HepG2 (cell line): ENCODE measurements around the gene NFE2L1. TPM values are rescaled to one million over a fixed set of nuclear protein-coding genes. Genes with fewer than 3 reads are reported as not detected.

Experiments
- ISX ChIP-seq: sonication (generic); formaldehyde crosslinking; conservative IDR thresholded peaks from 2 replicates; pipeline ENCODE4 v1.5.0; 2020; ENCODE audit warnings: missing genetic modification reagents
- MAFF ChIP-seq: IDR thresholded peaks from 2 replicates; pipeline ENCODE4 v1.6.1; 2011; ENCODE audit warnings: low read depth, low read length, improper control_type of control experiment
- TP53 ChIP-seq: sonication (generic); formaldehyde crosslinking; conservative IDR thresholded peaks from 2 replicates; pipeline ENCODE4 v1.4.0; 2020; ENCODE audit warnings: missing genetic modification reagents
- ZNF138 ChIP-seq: sonication (generic); formaldehyde crosslinking; IDR thresholded peaks from 2 replicates; pipeline ENCODE4 v1.5.0; 2020; ENCODE audit warnings: mild to moderate bottlenecking, low read depth, missing genetic modification reagents
- ZNF292 ChIP-seq: sonication (generic); formaldehyde crosslinking; IDR thresholded peaks from 2 replicates; pipeline ENCODE4 v1.8.1; 2022; ENCODE audit warnings: mild to moderate bottlenecking, low read depth, missing genetic modification reagents, borderline replicate concordance
- ZSCAN20 ChIP-seq: sonication (generic); formaldehyde crosslinking; IDR thresholded peaks from 2 replicates; pipeline ENCODE4 v1.4.0; 2020; ENCODE audit warnings: missing genetic modification reagents, mild to moderate bottlenecking, borderline replicate concordance
- polyA plus RNA-seq, 8 experiments: library from polyadenylated mRNA; depleted of rRNA in 3 of 8; stranded (reverse) in 7 of 8; unstranded in 1 of 8; fragments of >200 nt; fragmentation: Illumina TruSeq in 4 of 8; extraction: Trizol in 4 of 8; gene quantifications; 2 replicates each; pipeline versions ENCODE4 v1.2.1 to v1.2.3, GENCODE V29; 2011 to 2016; ENCODE audit warnings: low read depth in 4 of 8, missing spikeins in 1 of 8, mixed read lengths in 1 of 8; ENCODE audit not compliant: insufficient read depth in 1 of 8
- total RNA-seq, 5 experiments: library from RNA; depleted of rRNA; stranded (reverse); fragments of >200 nt; fragmentation: Illumina TruSeq; extraction: Trizol; gene quantifications; 2 replicates each; pipeline ENCODE4 v1.2.3, GENCODE V29; 2016; ENCODE audit warnings: low read depth in 1 of 5
- TF ChIP-seq, protein P1 (sequence below): sonication (generic); formaldehyde crosslinking; IDR thresholded peaks from 2 replicates; pipeline ENCODE4 v1.5.0; 2020; ENCODE audit warnings: mild to moderate bottlenecking, missing genetic modification reagents, borderline replicate concordance
- TF ChIP-seq, protein P2 (sequence below): IDR thresholded peaks from 2 replicates; pipeline ENCODE4 v1.6.1; 2012; ENCODE audit warnings: low read length, improper control_type of control experiment
- TF ChIP-seq, protein P3 (sequence below): sonication (generic); formaldehyde crosslinking; IDR thresholded peaks from 2 replicates; pipeline ENCODE4 v1.9.0; 2021; ENCODE audit warnings: missing genetic modification reagents, borderline replicate concordance

The NFE2L1 gene
- total and polyA plus RNA-seq, 2 of the 13 experiments (the other 11 are each of a cell fraction or from before 2014, with no cell fraction given): 67.0 to 234 TPM

DNA sequence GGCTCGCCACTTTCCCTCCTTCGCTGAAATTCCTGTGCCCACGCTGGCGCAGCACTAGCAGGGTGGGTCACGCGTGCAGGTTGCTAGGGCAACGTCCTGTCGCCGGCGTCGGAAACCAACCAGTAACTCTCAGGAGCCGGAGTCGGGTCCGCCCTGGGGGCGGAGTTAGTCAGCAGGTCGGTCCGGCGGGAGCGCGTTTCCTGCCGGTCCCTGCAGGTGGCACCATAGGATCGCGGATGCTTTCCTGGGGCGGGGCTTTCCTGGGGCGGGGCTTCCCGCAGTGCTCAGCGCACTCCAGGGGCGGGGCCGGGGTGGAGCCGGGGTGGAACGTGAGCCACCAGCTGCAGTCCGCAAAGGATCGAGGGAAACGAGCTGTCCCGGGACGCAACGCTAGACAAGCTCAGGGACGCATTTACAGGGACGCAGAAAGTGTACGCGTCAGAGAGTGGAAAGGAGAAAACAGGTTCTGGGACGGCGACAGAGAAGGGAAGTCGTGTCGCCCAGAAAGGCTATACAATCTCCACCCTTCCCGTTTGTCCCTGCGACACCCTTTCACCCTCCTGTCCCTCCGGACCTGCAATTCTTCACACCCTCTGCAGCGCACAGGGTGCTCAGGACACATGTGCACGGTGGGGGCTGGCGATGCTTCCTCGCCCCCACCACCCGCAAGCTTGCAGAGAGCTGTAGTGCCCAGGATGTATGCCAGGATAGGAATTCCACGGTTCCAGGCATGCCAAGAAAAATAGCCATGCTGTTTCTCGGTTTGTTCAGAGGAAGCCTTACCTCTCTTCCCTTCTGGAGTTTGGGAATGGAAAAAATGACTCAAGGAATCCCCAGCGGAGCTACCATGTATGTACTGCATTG is 22.9 kb upstream of the NFE2L1 start (continued):
- TF ChIP-seq, protein P1, sequence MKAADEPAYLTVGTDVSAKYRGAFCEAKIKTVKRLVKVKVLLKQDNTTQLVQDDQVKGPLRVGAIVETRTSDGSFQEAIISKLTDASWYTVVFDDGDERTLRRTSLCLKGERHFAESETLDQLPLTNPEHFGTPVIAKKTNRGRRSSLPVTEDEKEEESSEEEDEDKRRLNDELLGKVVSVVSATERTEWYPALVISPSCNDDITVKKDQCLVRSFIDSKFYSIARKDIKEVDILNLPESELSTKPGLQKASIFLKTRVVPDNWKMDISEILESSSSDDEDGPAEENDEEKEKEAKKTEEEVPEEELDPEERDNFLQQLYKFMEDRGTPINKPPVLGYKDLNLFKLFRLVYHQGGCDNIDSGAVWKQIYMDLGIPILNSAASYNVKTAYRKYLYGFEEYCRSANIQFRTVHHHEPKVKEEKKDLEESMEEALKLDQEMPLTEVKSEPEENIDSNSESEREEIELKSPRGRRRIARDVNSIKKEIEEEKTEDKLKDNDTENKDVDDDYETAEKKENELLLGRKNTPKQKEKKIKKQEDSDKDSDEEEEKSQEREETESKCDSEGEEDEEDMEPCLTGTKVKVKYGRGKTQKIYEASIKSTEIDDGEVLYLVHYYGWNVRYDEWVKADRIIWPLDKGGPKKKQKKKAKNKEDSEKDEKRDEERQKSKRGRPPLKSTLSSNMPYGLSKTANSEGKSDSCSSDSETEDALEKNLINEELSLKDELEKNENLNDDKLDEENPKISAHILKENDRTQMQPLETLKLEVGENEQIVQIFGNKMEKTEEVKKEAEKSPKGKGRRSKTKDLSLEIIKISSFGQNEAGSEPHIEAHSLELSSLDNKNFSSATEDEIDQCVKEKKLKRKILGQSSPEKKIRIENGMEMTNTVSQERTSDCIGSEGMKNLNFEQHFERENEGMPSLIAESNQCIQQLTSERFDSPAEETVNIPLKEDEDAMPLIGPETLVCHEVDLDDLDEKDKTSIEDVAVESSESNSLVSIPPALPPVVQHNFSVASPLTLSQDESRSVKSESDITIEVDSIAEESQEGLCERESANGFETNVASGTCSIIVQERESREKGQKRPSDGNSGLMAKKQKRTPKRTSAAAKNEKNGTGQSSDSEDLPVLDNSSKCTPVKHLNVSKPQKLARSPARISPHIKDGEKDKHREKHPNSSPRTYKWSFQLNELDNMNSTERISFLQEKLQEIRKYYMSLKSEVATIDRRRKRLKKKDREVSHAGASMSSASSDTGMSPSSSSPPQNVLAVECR (CRISPR knock-in tag): peak; percentile 93
- TF ChIP-seq, protein P2, sequence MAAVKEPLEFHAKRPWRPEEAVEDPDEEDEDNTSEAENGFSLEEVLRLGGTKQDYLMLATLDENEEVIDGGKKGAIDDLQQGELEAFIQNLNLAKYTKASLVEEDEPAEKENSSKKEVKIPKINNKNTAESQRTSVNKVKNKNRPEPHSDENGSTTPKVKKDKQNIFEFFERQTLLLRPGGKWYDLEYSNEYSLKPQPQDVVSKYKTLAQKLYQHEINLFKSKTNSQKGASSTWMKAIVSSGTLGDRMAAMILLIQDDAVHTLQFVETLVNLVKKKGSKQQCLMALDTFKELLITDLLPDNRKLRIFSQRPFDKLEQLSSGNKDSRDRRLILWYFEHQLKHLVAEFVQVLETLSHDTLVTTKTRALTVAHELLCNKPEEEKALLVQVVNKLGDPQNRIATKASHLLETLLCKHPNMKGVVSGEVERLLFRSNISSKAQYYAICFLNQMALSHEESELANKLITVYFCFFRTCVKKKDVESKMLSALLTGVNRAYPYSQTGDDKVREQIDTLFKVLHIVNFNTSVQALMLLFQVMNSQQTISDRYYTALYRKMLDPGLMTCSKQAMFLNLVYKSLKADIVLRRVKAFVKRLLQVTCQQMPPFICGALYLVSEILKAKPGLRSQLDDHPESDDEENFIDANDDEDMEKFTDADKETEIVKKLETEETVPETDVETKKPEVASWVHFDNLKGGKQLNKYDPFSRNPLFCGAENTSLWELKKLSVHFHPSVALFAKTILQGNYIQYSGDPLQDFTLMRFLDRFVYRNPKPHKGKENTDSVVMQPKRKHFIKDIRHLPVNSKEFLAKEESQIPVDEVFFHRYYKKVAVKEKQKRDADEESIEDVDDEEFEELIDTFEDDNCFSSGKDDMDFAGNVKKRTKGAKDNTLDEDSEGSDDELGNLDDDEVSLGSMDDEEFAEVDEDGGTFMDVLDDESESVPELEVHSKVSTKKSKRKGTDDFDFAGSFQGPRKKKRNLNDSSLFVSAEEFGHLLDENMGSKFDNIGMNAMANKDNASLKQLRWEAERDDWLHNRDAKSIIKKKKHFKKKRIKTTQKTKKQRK: no peak
- 0 out of 2 replicates have a peak, but pooled peaks have one; percentile 20 for TF ChIP-seq ZNF292 (CRISPR knock-in tag)
- TF ChIP-seq MAFF: no peak; the same call in 1 of the 2 replicates
- TF ChIP-seq, protein P3, sequence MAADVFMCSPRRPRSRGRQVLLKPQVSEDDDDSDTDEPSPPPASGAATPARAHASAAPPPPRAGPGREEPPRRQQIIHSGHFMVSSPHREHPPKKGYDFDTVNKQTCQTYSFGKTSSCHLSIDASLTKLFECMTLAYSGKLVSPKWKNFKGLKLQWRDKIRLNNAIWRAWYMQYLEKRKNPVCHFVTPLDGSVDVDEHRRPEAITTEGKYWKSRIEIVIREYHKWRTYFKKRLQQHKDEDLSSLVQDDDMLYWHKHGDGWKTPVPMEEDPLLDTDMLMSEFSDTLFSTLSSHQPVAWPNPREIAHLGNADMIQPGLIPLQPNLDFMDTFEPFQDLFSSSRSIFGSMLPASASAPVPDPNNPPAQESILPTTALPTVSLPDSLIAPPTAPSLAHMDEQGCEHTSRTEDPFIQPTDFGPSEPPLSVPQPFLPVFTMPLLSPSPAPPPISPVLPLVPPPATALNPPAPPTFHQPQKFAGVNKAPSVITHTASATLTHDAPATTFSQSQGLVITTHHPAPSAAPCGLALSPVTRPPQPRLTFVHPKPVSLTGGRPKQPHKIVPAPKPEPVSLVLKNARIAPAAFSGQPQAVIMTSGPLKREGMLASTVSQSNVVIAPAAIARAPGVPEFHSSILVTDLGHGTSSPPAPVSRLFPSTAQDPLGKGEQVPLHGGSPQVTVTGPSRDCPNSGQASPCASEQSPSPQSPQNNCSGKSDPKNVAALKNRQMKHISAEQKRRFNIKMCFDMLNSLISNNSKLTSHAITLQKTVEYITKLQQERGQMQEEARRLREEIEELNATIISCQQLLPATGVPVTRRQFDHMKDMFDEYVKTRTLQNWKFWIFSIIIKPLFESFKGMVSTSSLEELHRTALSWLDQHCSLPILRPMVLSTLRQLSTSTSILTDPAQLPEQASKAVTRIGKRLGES: no peak
- no peak for TF ChIP-seq ZNF138 (CRISPR knock-in tag)
- no peak for TF ChIP-seq TP53 (CRISPR knock-in tag)
- TF ChIP-seq ISX: no peak
- no peak for TF ChIP-seq ZSCAN20 (CRISPR knock-in tag)
